ENCODE measurements around the gene LIME1. TPM values are rescaled to one million over a fixed set of nuclear protein-coding genes. Genes with fewer than 3 reads are reported as not detected.

Gene LIME1
- total and polyA plus RNA-seq, 10 of the 15 experiments (the other 5 are each of a cell fraction or from before 2014, with no cell fraction given) = 0.35 to 154 (median 49.9) TPM

DNA sequence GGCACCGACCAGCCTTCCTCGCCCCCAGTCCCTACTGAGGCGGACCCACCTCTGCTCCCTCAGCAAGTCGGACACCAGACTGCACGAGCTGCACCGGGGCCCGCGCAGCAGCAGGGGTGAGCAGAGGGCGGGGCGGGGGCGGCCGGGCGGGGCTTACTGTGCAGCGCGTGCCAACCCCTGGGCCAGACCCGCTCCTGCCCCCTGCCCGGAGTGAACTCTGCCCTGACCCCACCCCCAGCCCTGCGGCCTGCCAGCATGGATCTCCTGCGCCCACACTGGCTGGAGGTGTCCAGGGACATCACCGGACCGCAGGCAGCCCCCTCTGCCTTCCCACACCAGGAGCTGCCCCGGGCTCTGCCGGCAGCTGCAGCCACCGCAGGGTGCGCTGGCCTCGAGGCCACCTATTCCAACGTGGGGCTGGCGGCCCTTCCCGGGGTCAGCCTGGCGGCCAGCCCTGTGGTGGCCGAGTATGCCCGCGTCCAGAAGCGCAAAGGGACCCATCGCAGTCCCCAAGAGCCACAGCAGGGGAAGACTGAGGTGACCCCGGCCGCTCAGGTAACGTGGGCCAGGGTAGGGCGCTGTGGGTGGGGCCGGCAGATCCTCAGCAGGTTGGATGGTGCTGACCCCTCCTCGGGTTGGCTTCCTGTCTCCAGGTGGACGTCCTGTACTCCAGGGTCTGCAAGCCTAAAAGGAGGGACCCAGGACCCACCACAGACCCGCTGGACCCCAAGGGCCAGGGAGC lies 1.7 kb downstream of the LIME1 start:
- Histone ChIP-seq H3K9me3 (replicated peaks; ENCODE audit: control insufficient read depth, insufficient read depth, low read length) (no peaks in the 10 kb centered on the region), H3K27me3 (replicated peaks in 1 of 2; ENCODE audit: control insufficient read depth in 2 of 2, insufficient read depth in 2 of 2, low read length in 1 of 2) (no peaks in the 10 kb centered on the region), H3K4me3 (peak overlapping the region; percentile 84), H3K36me3 (ENCODE audit: control insufficient read depth in 2 of 2, insufficient read depth in 2 of 2, low read length in 1 of 2) (peaks cover 5 to 28% of the 10 kb centered on the region in 2 experiments; a peak in 3 of 4 replicates), H3K27ac (ENCODE audit: control insufficient read depth, insufficient read depth) (peak overlapping the region; percentile 94; the same call in 1 of the 2 replicates), H3K9ac (ENCODE audit: control insufficient read depth, insufficient read depth, low read length) (peak overlapping the region; percentile 12; the same call in 1 of the 2 replicates), H3K4me1 (ENCODE audit: control insufficient read depth, insufficient read depth, low read length) (peaks cover 33% of the 10 kb centered on the region), H3K4me2 (ENCODE audit: control insufficient read depth, insufficient read depth) (peak overlapping the region; percentile 93), H2AFZ (ENCODE audit: control insufficient read depth, low read depth, low read length) (no peak overlapping the region), H3K79me2 (ENCODE audit: control insufficient read depth, insufficient read depth, low read length) (peaks cover 17% of the 10 kb centered on the region), H4K20me1 (ENCODE audit: control insufficient read depth, insufficient read depth) (no peaks in the 10 kb centered on the region)
- CTCF ChIA-PET = interaction anchor here (0.6 to 2.9 kb wide), 3 partner anchors 31 to 236 kb away, joined by 3 to 28 read pairs (median 3); partner anchors contain the start of genes ARFRP1 and ZGPAT
- SMC1A ChIA-PET (ENCODE audit: uncharacterized antibody, unreplicated experiment) = interaction anchor here (0.6 kb wide), 1 partner anchor 10 kb away, joined by 3 read pairs; no protein-coding TSS in a partner anchor
- DNase-seq (ENCODE audit: low read depth, low spot score) = no peak
- 45% methylated on average over 26 of the region's 43 CpGs for WGBS (ENCODE audit: insufficient coverage, insufficient replicate concordance, low lambda C conversion rate, missing lambda C conversion rate)
- intact Hi-C loops (cut with micrococcal nuclease; ENCODE audit: unreplicated experiment) = loop anchor here (2.0 kb wide), 2 partner anchors 31 to 127 kb away; partner anchors contain the start of genes ARFRP1 and TPD52L2
- peak; percentile 51 for ATAC-seq
- BruUV-seq (replicated peaks) = no TSS peak
- TF ChIP-seq NR2F1 (conservative IDR thresholded peaks at IDR 0.05) (0 out of 2 replicates have a peak, but pooled peaks have one; percentile 61), BHLHE40 (IDR thresholded peaks at IDR 0.05; ENCODE audit: borderline replicate concordance in 1 of 2, low read depth in 2 of 2, low read length in 1 of 2) (peak in 1 of 2 experiments; percentile 61; a peak in 2 of 4 replicates), ESRRA (IDR thresholded peaks at IDR 0.05; ENCODE audit: low read length) (no peak), POLR2A (IDR thresholded peaks at IDR 0.05; ENCODE audit: low read depth, low read length) (peak; percentile 73), ZZZ3 (IDR thresholded peaks at IDR 0.05; ENCODE audit: control insufficient read depth, insufficient read length, low read depth) (no peak), EGR1 (IDR thresholded peaks at IDR 0.05; ENCODE audit: borderline replicate concordance in 1 of 2, low read depth in 2 of 2, low read length in 2 of 2) (peak in 1 of 2 experiments; percentile 20; a peak in 1 of 3 replicates)
- no peak for FAIRE-seq
- in situ Hi-C loops (cut with MboI) = no loop called here
- RAD21 ChIA-PET (ENCODE audit: unreplicated experiment) = interaction anchor here (1.0 to 4.2 kb wide), 6 partner anchors 10 to 201 kb away, joined by 3 to 32 read pairs (median 4); partner anchors contain the start of genes ARFRP1, PTK6, TPD52L2 and ZGPAT
- POLR2A ChIA-PET = interaction anchor here (1.0 to 1.4 kb wide), 2 partner anchors 31 to 217 kb away, joined by 3 to 4 read pairs; partner anchors contain the start of genes ARFRP1 and ZGPAT

All from GM12878 (cell line).